PFSK-1 (cell line): Measurements from ENCODE around the gene JKAMP.

Experiments
- FOXP2 ChIP-seq: optimal IDR thresholded peaks from 2 replicates; pipeline ENCODE3; 2011; ENCODE audit warnings: borderline replicate concordance, control low read depth, inconsistent platforms; ENCODE audit not compliant: insufficient read depth; ENCODE audit errors: extremely low read length, extremely low read depth
- POLR2AphosphoS5 ChIP-seq: IDR thresholded peaks from 2 replicates; pipeline ENCODE4 v1.6.1; 2012; ENCODE audit warnings: low read depth, mild to moderate bottlenecking, control low read depth, low read length, moderate library complexity
- SIN3A ChIP-seq: IDR thresholded peaks from 2 replicates; pipeline ENCODE4 v1.6.1; 2012; ENCODE audit warnings: mild to moderate bottlenecking, low read length, moderate library complexity, borderline replicate concordance; ENCODE audit not compliant: insufficient read depth
- TAF1 ChIP-seq: IDR thresholded peaks from 2 replicates; pipeline ENCODE4 v1.6.1; 2012; ENCODE audit warnings: low read length, control low read depth, borderline replicate concordance; ENCODE audit not compliant: insufficient read depth
- TF ChIP-seq, protein P1 (sequence below), 2 experiments: IDR thresholded peaks; 2 replicates each; pipeline versions ENCODE4 v1.6.1 to v1.8.0; 2011 to 2012; ENCODE audit warnings: low read depth in 2 of 2, low read length in 2 of 2, control low read depth in 1 of 2, inconsistent platforms in 1 of 2, mild to moderate bottlenecking in 1 of 2, moderate library complexity in 1 of 2; ENCODE audit not compliant: insufficient read depth in 1 of 2

Gene JKAMP

GRCh38 chr14:59547310-59547709 is 63.0 kb downstream of the JKAMP start:
- TF ChIP-seq SIN3A (no peak), POLR2AphosphoS5 (no peak), FOXP2 (no peak), TAF1 (no peak)
- TF ChIP-seq, protein P1, sequence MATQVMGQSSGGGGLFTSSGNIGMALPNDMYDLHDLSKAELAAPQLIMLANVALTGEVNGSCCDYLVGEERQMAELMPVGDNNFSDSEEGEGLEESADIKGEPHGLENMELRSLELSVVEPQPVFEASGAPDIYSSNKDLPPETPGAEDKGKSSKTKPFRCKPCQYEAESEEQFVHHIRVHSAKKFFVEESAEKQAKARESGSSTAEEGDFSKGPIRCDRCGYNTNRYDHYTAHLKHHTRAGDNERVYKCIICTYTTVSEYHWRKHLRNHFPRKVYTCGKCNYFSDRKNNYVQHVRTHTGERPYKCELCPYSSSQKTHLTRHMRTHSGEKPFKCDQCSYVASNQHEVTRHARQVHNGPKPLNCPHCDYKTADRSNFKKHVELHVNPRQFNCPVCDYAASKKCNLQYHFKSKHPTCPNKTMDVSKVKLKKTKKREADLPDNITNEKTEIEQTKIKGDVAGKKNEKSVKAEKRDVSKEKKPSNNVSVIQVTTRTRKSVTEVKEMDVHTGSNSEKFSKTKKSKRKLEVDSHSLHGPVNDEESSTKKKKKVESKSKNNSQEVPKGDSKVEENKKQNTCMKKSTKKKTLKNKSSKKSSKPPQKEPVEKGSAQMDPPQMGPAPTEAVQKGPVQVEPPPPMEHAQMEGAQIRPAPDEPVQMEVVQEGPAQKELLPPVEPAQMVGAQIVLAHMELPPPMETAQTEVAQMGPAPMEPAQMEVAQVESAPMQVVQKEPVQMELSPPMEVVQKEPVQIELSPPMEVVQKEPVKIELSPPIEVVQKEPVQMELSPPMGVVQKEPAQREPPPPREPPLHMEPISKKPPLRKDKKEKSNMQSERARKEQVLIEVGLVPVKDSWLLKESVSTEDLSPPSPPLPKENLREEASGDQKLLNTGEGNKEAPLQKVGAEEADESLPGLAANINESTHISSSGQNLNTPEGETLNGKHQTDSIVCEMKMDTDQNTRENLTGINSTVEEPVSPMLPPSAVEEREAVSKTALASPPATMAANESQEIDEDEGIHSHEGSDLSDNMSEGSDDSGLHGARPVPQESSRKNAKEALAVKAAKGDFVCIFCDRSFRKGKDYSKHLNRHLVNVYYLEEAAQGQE (IDR thresholded peaks at IDR 0.05; ENCODE audit: insufficient read depth in 1 of 2, low read depth in 2 of 2, low read length in 2 of 2) = no peak
